K562 (cell line): ENCODE data around the gene AMPD1. TPM values are rescaled to one million over a fixed set of nuclear protein-coding genes. Genes with fewer than 3 reads are reported as not detected.

ENCODE experiments used
- MEIS2 ChIP-seq: fragments of 450-650 bp; IDR thresholded peaks from 2 replicates; pipeline ENCODE4 v1.6.1; 2014; ENCODE audit warnings: mild to moderate bottlenecking; ENCODE audit not compliant: partially characterized antibody
- NCOA2 ChIP-seq, 2 experiments: fragments of 450-650 bp; IDR thresholded peaks; 2 replicates each; pipeline ENCODE4 v1.6.1; 2018; ENCODE audit warnings: mild to moderate bottlenecking in 2 of 2, moderate library complexity in 1 of 2; ENCODE audit not compliant: partially characterized antibody in 2 of 2
- NR2C1 ChIP-seq, 2 experiments: fragments of 450-650 bp; IDR thresholded peaks; 2 replicates each; pipeline ENCODE4 v1.6.1; 2017; ENCODE audit warnings: mild to moderate bottlenecking in 2 of 2, antibody characterized with exemption in 1 of 2, inconsistent platforms in 1 of 2, missing compliant biosample characterization in 1 of 2, missing genetic modification characterization in 1 of 2
- TEAD4 ChIP-seq, 2 experiments: sonication (generic) in 1 of 2; formaldehyde crosslinking in 1 of 2; IDR thresholded peaks; 2 replicates each; pipeline versions ENCODE4 v1.6.1 to v1.8.0; 2012 to 2022; ENCODE audit warnings: borderline replicate concordance in 1 of 2, inconsistent platforms in 1 of 2, low read length in 1 of 2, mild to moderate bottlenecking in 1 of 2, missing genetic modification reagents in 1 of 2
- ZMIZ1 ChIP-seq, 2 experiments: fragments of 150-350 bp in 1 of 2; IDR thresholded peaks; 2 replicates each; pipeline ENCODE4 v1.6.1; 2012 to 2016; ENCODE audit warnings: low read depth in 2 of 2, low read length in 2 of 2, mild to moderate bottlenecking in 1 of 2, moderate library complexity in 1 of 2
- ZNF551 ChIP-seq: fragments of 250-450 bp; sonication (Bioruptor Pico); IDR thresholded peaks from 2 replicates; pipeline ENCODE4 v1.5.0; 2021; ENCODE audit warnings: mild to moderate bottlenecking, moderate library complexity
- polyA plus RNA-seq, 8 experiments: library from polyadenylated mRNA; depleted of rRNA in 4 of 8; stranded (reverse) in 5 of 8; unstranded in 3 of 8; fragments of >200 nt; fragmentation: Nextera tagmentation in 2 of 8; fragmentation: Illumina TruSeq in 1 of 8; extraction: Ambion mirVana in 2 of 8; extraction: Trizol in 1 of 8; gene quantifications; 2 replicates each; pipeline versions ENCODE4 v1.2.1 to v1.2.3, GENCODE V29; 2011 to 2014; ENCODE audit warnings: inconsistent platforms in 1 of 8, missing spikeins in 1 of 8
- total RNA-seq, 7 experiments: library from RNA; depleted of rRNA in 6 of 7; stranded (reverse); fragments of >200 nt in 6 of 7; fragmentation: Illumina TruSeq in 2 of 7; extraction: Trizol in 2 of 7; gene quantifications; 2 replicates each; pipeline versions ENCODE4 v1.2.1 to v1.2.3, GENCODE V29; 2011 to 2021; ENCODE audit warnings: low replicate concordance in 1 of 7
- TF ChIP-seq, protein P1 (sequence below): fragments of 450-650 bp; IDR thresholded peaks from 2 replicates; pipeline ENCODE4 v1.6.1; 2016; ENCODE audit warnings: low read depth, mild to moderate bottlenecking, moderate library complexity
- TF ChIP-seq, protein P2 (sequence below): fragments of 250-450 bp; sonication (Bioruptor Pico); IDR thresholded peaks from 2 replicates; pipeline ENCODE4 v1.5.0; 2021; ENCODE audit warnings: mild to moderate bottlenecking, moderate library complexity
- TF ChIP-seq, protein P3 (sequence below): fragments of 450-650 bp; formaldehyde crosslinking; IDR thresholded peaks from 2 replicates; pipeline ENCODE4 v1.4.0; 2020; ENCODE audit warnings: mild to moderate bottlenecking, moderate library complexity

Gene AMPD1
- total and polyA plus RNA-seq, 9 of the 15 experiments (the other 6 are each of a cell fraction or from before 2014, with no cell fraction given): 0.04 to 0.17 TPM; not detected in 7

GRCh38 chr1:114716304-114717170 is 21.2 kb upstream of the AMPD1 start, which contains the start of gene NRAS (continued):
- no peak for TF ChIP-seq NCOA2 (IDR thresholded peaks at IDR 0.05; ENCODE audit: partially characterized antibody in 2 of 2)
- TF ChIP-seq ZMIZ1 (IDR thresholded peaks at IDR 0.05; ENCODE audit: low read depth in 2 of 2, low read length in 2 of 2): 0 out of 4 replicates have a peak, but pooled peaks of 1 of the 2 experiments have one; percentile 44
- TF ChIP-seq ZNF551 (CRISPR knock-in tag): peak; percentile 81; the same call in 1 of the 2 replicates
- TF ChIP-seq, protein P1, sequence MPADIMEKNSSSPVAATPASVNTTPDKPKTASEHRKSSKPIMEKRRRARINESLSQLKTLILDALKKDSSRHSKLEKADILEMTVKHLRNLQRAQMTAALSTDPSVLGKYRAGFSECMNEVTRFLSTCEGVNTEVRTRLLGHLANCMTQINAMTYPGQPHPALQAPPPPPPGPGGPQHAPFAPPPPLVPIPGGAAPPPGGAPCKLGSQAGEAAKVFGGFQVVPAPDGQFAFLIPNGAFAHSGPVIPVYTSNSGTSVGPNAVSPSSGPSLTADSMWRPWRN: peak; percentile 79; the same call in 1 of the 2 replicates
- peak; percentile 64 for TF ChIP-seq TEAD4 (IDR thresholded peaks at IDR 0.05; ENCODE audit: low read length)
- no peak for TF ChIP-seq TEAD4 (CRISPR knock-in tag; IDR thresholded peaks at IDR 0.05; ENCODE audit: borderline replicate concordance)
- TF ChIP-seq MEIS2: no peak
- TF ChIP-seq, protein P2, sequence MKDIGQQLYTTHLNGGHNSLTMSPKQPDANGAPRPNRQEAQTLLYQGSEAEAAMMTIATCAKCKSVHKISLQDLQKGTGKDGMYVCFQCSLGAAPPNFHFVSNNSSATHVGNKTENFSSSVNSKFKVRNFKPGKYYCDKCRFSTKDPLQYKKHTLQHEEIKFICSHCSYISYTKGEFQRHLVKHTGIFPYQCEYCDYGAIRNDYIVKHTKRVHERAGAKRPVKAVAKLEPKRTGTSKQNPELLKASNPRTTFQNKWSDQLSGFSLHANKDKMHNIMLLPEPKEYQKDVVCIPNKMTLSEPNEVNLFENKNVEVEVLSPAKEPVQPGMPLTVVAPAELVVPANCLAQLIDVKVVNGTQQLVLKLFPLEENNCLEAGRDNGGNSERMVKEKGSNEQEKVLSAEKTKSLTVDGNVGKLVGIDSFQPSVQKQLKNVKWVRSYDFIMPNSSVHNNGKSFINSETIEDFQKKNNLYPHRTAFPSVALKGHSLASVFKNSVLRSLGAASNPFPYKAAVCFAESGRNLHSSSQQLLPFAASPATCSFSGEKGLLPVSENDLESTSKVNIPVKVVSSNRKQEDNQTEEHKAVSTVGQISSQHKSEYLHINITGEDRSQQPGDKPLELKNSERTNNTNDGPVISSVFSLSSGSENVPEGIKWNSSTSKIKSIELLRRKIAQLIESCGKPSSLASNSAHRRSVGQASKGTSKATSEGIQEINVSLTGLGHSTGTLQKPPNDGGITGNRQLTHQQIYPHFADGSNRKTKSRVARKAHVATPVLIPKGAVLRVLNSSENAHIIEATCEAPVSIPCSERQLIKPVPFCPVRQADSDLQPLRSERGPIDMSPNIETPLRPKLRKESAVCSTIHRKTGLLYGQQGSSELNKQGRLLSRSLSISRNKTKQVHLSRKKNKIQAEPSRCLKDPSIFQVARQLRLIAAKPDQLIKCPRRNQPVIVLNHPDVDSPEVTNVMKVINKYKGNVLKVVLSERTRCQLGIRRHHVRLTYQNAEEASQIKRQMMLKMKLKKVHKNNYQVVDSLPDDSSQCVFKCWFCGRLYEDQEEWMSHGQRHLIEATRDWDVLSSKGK (CRISPR knock-in tag): no peak
- TF ChIP-seq NR2C1 (IDR thresholded peaks at IDR 0.05): 0 out of 2 replicates have a peak, but pooled peaks have one; percentile 10
- TF ChIP-seq NR2C1 (tag; IDR thresholded peaks at IDR 0.05): no peak
- TF ChIP-seq, protein P3, sequence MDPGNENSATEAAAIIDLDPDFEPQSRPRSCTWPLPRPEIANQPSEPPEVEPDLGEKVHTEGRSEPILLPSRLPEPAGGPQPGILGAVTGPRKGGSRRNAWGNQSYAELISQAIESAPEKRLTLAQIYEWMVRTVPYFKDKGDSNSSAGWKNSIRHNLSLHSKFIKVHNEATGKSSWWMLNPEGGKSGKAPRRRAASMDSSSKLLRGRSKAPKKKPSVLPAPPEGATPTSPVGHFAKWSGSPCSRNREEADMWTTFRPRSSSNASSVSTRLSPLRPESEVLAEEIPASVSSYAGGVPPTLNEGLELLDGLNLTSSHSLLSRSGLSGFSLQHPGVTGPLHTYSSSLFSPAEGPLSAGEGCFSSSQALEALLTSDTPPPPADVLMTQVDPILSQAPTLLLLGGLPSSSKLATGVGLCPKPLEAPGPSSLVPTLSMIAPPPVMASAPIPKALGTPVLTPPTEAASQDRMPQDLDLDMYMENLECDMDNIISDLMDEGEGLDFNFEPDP: no peak
